ENCODE measurements around the gene RALGAPA1.
"Not testable (repeated sequence)": the region's sequence is repeated elsewhere in the genome, so short reads cannot be mapped to it uniquely, and the experiment has no call there.

RALGAPA1 gene

DNA sequence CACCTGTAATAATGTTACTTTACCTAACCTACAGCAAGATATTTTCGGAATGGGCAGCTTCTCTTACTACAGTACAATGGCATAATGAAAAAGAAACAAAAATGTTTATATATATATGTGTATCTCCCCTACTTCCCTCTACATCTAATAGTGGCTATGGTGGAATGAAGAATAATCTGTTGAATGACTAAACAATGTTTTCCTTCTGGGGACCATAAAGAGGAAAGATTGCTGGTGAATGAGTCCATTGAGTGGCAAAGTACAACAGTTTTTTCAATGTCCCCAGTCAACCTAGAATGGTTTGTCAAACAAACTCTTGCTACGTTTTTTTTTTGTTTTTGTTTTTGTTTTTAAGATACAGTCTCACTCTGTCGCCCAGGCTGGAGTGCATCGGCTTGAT is 47.2 kb downstream of the RALGAPA1 start:
- DNase-seq (ENCODE audit: low read depth, low spot score), result no peak

DNA sequence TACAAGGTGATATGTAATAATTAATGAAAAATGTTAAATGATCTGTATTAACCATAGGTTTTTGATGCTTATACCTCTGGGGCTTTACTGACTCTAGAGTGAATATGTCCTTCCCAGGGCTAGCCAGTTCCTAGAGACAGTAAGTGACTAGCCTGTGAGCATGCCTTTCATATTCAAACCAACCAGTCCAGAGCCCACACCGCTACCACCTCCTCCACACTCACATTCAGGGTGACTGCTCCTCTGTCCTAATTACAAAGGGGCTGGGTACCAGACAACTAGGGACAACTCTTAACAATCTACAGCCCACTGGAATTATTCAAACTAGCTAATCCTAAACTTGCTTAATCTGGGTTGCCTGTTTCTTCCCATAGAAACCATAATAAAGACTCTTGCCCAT is 49.0 kb downstream of the RALGAPA1 start:
- no peak for DNase-seq (ENCODE audit: low read depth, low spot score)

DNA sequence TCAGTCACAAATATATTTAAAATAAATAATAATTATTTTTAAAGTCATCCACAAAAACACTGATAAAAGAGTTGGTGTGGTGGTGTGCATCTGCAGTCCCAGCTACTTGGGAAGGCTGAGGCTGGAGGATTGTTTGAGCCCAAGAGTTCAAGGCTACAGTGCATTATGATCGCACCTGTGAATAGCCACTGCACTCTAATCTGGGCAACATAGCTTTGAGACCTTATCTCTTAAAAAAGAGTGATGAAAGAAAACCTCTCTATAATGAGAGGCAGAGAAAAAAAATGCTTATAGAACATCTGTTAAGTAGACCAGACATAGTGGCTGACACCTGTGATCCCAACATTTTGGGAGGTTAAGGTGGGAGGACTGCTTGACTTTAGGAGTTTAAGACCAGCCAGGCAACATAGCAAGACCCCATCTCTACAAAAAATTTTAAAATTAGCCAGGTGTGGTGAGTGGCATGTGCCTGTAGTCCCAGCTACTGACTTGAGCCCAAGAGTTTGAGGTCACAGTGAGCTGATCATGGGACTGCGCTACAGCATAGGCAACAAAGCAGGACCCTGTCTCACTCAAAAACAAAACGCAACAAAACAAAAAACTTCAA is 50.5 kb downstream of the RALGAPA1 start:
- DNase-seq (ENCODE audit: low read depth, low spot score), result no peak

DNA sequence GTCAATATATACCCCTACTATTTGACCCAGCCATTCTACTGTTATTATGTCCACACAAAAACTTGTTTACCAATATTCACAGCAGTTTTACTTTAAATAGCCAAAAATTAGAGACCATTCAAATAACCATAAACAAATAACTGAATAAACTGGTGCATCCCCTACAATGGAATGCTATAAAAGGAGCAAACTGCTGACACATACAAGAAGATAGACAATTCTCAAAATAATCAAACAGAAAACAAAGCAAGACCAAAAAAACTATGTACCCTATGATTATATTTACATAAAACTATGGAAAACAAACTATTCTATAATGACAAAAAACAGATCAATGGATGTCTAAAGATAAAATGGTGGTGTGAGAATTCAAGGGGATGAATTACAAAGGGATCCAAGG is 54.4 kb downstream of the RALGAPA1 start:
- no peak for DNase-seq (ENCODE audit: low read depth, low spot score)

DNA sequence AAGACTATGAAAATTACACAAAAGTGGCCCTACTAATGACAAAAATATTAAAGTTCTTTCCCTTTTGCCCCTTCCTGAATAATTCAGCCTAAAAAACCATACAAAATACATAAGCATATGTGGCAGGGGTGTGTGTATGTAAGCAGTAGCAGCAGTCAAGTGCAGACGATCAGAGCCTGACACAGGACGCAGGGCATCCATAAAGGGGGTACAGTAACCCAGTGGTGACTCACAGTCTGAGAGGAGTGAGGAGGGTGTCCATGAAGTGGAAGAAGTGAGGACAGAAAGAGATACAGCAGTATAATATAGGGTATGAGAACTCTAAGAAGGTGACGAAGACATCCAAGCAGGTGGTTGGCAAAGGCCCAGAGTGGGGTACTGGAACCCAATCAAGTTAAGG is 56.7 kb downstream of the RALGAPA1 start:
- DNase-seq (ENCODE audit: low read depth, low spot score), result no peak

DNA sequence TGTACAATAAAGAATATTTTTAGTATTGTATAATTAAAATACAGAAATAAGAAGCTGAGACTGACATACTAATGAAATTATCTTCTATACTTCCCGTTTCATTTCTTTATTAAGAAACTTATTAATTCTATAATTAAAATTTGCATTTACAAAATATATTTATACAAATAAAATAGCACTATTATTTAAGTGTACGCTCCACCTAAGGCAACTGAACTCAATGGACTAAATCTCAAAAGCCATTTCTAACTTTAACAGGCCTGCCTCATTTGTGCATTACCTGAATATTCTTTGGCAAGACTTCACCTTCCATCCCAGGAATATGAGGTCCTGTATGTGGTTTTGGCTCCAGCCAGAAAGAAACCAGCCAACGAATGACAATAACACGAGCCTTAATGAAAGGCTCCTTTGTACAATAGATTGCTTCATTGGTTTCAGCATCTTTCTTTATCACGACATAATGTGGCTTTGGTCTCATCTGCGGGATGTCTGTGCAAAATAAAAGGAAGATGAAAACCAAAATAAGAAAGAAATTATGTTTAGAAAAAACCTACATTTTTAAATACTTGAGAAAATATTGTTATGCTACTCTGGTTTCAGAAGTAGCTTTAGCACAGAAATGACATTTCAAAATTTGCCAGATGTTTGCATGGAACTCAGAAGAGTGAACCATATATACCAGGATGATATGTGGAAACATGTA is 58.7 kb downstream of the RALGAPA1 start:
- DNase-seq (ENCODE audit: low read depth, low spot score), result no peak

DNA sequence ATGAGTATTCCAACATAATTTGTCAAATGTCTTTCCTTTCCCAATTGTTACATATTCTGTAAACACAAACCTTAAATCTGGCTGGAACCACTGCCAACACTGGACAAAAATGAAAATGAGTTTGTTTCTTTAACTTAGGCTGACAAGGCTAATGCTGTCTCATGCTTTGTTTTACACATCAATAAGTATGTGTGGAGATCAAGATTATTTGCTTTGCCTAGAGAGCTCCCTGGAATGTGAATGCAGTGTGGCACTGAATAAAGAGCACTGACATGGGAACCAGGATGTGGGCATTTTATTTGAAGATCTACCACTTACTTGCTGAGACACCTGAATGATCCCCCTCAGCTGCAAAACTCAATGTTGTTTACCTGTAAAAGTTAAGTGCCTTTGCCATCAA is 61.7 kb downstream of the RALGAPA1 start:
- DNase-seq (ENCODE audit: low read depth, low spot score), result no peak

DNA sequence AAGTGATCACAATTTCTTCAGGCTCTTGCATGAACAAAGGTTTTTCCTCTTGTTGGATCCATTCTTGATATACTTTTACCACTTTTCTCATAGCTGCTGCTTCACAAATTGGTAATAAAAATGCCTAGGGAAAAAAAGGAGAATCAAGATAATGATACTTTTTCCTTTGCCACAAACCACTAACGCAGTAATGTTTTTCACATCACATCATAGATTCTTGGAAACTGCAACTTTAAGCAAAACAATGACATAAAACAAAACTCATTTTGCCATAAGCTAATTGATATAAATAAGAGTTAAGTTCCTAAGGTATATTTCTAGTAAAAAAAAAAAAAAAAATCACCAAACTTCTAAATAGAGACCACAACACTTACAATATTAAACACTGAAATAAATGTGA is 66.7 kb downstream of the RALGAPA1 start:
- no peak for DNase-seq (ENCODE audit: low read depth, low spot score)

DNA sequence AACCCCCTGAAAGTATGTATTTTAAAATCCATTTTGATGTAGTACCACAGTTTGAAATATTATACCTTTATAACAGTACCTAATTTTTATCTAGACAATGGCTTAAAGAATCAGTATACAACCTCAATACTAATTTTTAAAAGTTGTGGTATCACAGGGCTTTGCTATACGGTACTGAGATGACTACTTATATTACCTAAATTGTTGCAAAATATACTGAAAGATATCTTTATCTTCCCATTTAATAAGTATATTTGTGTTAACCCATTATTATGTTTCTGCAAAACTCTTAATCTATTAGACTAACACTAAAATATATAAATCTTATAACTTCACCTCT is 67.1 kb downstream of the RALGAPA1 start:
- DNase-seq (ENCODE audit: low read depth, low spot score), result no peak

DNA sequence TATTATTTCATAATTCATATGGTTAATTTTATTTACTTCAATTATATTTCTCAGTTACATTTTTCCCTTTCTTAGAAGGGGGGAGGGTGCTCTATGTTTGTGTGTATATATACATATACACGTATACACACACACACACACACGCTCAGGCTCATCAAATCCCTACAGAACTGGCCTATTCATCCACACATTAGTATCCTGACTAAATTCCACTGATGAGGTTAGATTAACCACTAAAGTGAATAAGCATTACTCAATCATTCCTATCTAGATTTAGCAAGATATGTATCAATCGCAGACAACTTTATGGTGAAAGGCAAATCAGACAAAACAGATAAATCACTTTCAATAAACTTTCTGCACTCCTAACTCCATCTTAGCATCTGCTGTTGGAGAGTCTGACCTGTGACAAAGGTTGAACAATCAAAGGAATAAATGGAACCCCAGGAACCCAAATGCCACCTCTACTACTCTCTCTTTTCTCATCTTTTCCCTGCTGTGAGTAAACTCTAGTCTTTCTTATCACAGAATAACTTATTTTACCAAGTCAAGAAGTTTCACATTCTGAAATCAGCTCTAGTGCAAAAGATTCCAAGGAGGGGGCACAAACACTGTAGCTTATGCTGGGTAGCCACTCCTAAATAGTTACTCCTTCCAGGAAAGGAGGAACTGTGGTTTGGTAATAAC is 67.6 kb downstream of the RALGAPA1 start:
- no peak for DNase-seq (ENCODE audit: low read depth, low spot score)

DNA sequence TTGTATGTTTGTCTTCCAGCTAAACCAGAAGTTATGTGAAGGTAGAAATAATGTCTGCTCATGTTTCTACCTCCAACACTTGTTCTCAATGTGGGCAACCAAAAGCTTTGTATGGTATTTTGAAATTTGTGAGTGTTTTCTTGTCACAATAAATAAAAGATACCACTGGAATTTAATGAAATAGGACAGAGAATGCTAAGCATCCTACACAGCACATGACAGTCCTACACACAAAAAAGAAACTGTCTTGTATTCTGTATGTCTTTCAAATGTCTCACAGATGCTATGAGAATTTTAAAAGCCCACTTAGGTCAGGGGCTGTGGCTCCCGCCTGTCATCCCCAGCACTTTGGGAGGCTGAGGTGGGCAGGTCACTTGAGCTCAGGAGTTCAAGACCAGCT is 68.9 kb downstream of the RALGAPA1 start:
- no peak for DNase-seq (ENCODE audit: low read depth, low spot score)

DNA sequence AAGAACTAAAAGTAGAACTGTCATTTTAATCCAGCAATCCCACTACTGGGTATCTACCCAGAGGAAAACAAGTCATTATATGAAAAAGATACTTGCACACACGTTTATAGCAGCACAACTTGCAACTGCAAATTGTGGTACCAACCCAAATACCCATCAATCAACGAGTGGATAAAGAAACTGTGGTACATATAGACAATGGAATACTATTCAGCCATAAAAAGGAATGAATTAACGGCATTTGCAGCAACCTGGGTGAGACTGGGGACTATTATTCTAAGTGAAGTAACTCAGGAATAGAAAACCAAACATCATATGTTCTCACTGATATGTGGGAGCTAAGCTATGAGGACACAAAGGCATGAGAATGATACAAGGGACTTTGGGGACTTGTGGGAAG is 73.9 kb downstream of the RALGAPA1 start:
- DNase-seq (ENCODE audit: low read depth, low spot score), result not testable (repeated sequence)

DNA sequence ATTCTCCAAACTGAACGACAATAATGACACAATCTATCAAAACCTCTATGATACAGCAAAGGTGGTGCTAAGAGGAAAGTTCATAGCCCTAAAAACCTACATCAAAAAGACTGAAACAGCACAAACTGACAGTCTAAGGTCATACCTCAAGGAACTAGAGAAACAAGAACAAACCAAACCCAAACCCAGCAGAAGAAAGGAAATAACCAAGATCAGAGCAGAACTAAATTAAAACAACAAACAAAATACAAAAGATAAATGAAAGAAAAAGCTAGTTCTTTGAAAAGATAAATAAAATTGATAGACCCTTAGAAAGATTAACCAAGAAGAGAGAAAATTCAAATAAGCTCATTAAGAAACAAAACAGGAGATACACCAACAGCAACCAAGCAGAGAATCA is 75.6 kb downstream of the RALGAPA1 start:
- DNase-seq (ENCODE audit: low read depth, low spot score), result not testable (repeated sequence)

DNA sequence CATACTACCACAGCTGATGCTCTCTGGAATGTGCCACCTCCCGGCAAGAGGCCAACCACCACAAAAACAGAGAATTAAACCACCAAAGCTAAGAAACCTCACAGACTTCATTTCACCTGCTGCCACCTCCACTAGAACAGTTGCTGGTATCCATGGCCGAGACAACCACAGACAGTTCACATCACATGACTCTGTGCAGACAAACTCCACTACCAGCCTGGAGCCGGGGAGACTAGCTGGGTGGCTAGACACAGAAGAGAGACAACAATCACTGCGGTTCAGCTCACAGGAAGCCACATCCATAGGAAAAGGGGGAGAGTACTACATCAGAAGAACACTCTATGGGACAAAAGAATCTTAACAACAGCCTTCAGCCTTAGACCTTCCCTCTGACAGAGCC is 78.2 kb downstream of the RALGAPA1 start:
- no peak for DNase-seq (ENCODE audit: low read depth, low spot score)

DNA sequence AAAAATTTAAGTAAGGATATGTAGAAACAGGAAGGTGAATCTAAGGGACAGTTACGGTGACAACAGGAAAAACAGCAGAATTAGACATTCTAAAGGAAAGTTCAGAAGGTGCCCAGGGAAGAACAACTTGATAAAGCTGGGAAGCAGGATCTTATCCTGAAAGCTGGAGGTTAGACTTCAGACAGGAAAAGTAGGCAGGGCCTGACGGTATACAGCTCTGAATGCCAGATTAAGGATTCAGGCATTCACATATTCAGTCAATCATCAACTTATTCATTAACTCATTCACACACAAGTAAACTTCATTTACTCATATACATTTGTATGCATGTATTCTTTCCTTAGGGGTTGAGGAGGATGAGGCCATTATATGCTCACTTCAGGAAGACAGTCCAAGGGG is 81.3 kb downstream of the RALGAPA1 start:
- DNase-seq (ENCODE audit: low read depth, low spot score), result no peak

DNA sequence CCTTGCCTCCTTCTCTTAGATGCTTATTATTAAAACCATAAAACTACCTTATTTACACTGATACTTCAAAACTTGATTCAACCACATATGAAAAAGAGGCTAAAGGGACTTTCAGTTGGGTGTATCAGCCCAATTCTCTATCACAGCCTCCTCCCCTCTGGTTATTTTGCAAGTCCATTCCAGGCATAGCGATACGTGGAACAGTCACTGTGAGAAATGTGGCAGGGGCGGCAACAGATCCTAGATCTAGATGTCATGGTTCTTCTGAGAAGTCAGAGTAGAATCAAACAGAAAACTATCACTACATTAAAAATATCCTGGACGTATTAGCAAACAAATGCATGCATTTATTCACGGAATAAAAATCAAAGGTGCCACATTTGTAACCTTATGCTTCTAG is 83.2 kb downstream of the RALGAPA1 start:
- no peak for DNase-seq (ENCODE audit: low read depth, low spot score)

DNA sequence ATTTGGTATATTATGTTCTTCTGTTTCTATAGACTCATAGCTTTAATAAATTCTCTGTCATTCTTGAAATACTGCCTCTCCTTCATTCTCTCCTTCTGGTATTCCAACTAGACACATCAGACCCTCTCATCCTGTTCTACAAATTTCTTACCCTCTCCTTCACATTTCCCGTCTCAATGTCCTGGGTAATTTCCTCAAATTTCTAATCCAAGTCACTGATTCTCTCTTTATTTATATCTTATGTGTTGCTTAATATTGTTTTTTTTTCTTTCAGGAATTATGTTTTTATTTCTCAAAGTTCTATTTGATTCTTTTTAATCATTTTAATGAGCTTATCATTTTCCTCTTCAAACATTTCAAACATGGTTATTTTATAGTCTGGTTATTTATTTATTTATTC is 94.0 kb downstream of the RALGAPA1 start:
- DNase-seq (ENCODE audit: low read depth, low spot score), result no peak

DNA sequence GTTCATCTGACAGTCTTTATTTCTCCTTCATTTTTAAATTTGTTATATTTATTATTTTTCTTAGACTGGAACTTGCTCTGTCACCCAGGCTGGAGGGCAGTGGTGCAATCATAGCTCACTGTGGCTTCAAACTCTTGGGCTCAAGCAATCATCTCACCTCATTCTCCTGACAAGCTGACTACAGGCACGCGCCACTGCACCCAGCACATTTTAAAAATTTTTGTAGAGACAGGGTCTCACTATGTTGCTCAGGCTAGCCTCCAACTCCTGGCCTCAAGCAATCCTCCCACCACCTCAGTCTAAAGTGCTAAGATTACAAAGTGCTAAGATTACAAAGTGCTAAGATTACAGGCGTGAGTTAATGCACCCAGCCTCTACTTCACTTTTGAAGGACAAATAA is 96.6 kb downstream of the RALGAPA1 start:
- DNase-seq (ENCODE audit: low read depth, low spot score), result no peak

DNA sequence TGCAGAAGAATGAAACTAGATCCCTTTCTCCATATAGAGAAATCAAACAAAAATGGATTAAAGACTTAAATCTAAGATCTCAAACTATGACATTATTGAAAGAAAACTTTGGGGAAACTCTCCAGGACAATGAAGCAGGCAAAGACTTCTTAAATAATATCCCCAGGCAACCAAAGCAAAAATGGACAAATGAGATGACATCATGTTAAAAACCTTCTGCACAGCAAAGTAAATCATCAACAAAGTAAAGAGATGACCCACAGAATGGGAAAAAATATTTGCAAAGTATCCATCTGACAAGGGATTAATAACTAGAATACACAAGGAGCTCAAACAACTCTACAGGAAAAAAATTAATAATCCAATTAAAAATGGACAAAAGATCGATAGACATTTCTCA is 101.0 kb downstream of the RALGAPA1 start:
- no peak for DNase-seq (ENCODE audit: low read depth, low spot score)

DNA sequence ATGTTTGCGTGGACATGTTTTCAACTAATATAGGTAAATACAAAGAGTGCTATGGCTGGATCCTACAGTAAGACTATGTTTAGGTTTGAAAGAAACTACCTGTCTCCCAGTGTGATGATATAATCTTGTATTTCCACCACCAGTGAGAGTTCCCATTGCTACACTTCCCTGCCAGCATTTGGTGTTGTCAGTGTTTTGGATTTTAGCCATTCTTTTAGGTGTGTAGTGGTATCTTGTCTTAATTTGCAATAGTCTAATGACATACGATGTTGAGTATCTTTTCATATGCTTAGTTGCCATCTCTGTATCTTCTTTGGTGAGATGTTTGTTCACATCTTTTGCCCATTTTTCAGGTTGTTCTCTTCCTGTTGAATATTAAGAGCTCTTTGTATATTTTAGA is 103.5 kb downstream of the RALGAPA1 start:
- DNase-seq (ENCODE audit: low read depth, low spot score), result no peak

DNA sequence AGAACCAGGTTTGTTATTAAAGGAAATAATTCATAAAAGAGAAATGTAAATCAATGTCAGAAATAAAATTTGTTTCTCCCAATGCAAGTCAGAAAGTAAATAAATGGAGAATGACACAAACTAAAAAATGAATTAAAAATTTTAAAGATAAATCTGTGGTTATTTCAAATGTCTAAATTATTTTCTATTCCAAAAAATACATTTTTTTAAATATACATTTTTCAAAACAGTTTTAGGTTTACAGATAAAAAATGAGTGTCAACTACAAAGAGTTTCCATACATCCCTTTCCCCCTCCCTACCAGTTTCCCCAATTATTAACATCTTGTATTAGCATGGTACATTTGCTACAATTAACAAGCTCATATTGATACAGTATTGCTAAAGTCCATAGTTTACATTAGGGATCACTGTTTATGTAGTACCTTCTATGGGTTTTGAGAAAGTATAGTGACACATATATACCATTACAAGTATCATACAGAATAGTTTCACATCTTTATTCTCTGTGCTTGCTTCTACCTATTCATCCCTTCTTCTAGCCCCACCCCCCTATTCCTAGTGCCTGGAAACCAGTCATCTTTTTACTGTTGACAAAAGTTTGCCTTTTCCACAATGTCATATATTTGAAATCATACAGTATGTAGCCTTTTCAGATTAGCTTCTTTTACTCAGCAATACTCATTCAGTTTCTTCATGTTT is 104.2 kb downstream of the RALGAPA1 start:
- DNase-seq (ENCODE audit: low read depth, low spot score), result no peak

DNA sequence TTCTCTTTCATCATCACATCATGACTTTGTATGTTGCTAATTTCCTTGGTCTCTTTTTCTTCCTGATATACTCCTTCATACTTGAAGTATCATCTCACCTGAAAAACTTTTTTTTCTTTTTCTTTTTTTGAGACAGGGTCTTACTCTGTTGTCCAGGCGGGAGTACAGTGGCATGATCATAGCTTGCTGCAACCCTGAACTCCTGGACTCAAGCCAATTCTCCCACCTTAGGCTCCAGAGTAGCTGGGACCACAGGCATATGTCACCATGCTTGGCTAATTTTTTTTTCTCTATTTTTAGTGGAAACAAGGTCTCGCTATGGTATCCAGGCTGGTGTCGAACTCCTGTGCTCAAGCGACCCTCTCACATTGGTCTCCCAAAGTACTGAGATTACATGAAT is 107.6 kb downstream of the RALGAPA1 start:
- DNase-seq (ENCODE audit: low read depth, low spot score), result no peak
